CD4-positive, alpha-beta T cell (primary cell): ENCODE measurements around the gene EFR3B. TPM values are rescaled to one million over a fixed set of nuclear protein-coding genes. Genes with fewer than 3 reads are reported as not detected.

Source experiments
- ATAC-seq: fragments of 200-7000 bp; cut with Tn5 transposase; one replicate; pipeline ENCODE4 v1.10.0; 2022; ENCODE audit warnings: mild to moderate bottlenecking; ENCODE audit not compliant: poor library complexity
- CTCF ChIA-PET: fragments of 350-600 bp; sonication (Branson Sonifier 250); formaldehyde crosslinking; loops from one replicate; lab custom pipeline; 2021; ENCODE audit warnings: antibody characterized with exemption, inconsistent platforms; lab: Charles Lee
- POLR2A ChIA-PET: fragments of 350-600 bp; sonication (Branson Sonifier 250); formaldehyde crosslinking; loops from one replicate; lab custom pipeline; 2021; ENCODE audit warnings: antibody characterized with exemption, inconsistent platforms; lab: Charles Lee
- DNase-seq, 14 experiments: peaks; one replicate each; pipeline ENCODE4 v3.0.0-alpha.2; 2013 to 2020; ENCODE audit warnings: mixed read lengths in 2 of 14
- H3K27ac ChIP-seq, 2 donors: one replicate each; pipeline versions ENCODE4 v1.5.1 to v1.7.0; 2013; ENCODE audit warnings: low read length in 2 of 2, low read depth in 1 of 2, mild to moderate bottlenecking in 1 of 2
- H3K27me3 ChIP-seq, 2 experiments: 1 replicate in 1 of 2; 2 replicates in 1 of 2; pipeline versions ENCODE4 v1.6.1 to v1.7.0; 2013; ENCODE audit warnings: low read length in 2 of 2, control low read depth in 1 of 2, mild to moderate bottlenecking in 1 of 2, moderate library complexity in 1 of 2; ENCODE audit not compliant: insufficient read depth in 2 of 2, control insufficient read depth in 1 of 2
- H3K36me3 ChIP-seq: one replicate; pipeline ENCODE4 v1.6.1; 2013; ENCODE audit warnings: low read length, control low read depth; ENCODE audit not compliant: insufficient read depth
- H3K4me1 ChIP-seq: one replicate; pipeline ENCODE4 v1.6.1; 2013; ENCODE audit warnings: low read length, control low read depth; ENCODE audit not compliant: insufficient read depth
- H3K4me3 ChIP-seq: one replicate; pipeline ENCODE4 v1.5.1; 2013; ENCODE audit warnings: mild to moderate bottlenecking, low read length, moderate library complexity
- H3K9me3 ChIP-seq, 2 experiments: 1 replicate in 1 of 2; 2 replicates in 1 of 2; pipeline versions ENCODE4 v1.6.1 to v1.7.0; 2013; ENCODE audit warnings: low read length in 2 of 2, mild to moderate bottlenecking in 2 of 2, control low read depth in 1 of 2, moderate library complexity in 1 of 2; ENCODE audit not compliant: control insufficient read depth in 1 of 2, insufficient read depth in 1 of 2
- H3K27ac Mint-ChIP-seq: one replicate; pipeline ENCODE4 v1.8.0; 2020; ENCODE audit warnings: mixed read lengths
- H3K27me3 Mint-ChIP-seq: one replicate; pipeline ENCODE4 v1.8.0; 2021; ENCODE audit warnings: mixed read lengths
- H3K36me3 Mint-ChIP-seq: one replicate; pipeline ENCODE4 v1.8.0; 2021; ENCODE audit warnings: low read depth, mixed read lengths
- H3K4me1 Mint-ChIP-seq: one replicate; pipeline ENCODE4 v1.8.0; 2021; ENCODE audit warnings: low read depth, mixed read lengths
- H3K4me3 Mint-ChIP-seq: one replicate; pipeline ENCODE4 v1.8.0; 2020; ENCODE audit warnings: mild to moderate bottlenecking, mixed read lengths
- H3K9me3 Mint-ChIP-seq: one replicate; pipeline ENCODE4 v1.8.0; 2020; ENCODE audit warnings: mixed read lengths
- CTCF ChIP-seq: fragments of 200-600 bp; IDR thresholded peaks from one replicate; pipeline ENCODE4 v1.8.0; 2022; ENCODE audit warnings: antibody characterized with exemption, mild to moderate bottlenecking
- intact Hi-C, 2 experiments: fragments of 100-400 bp; cut with DNase I in 1 of 2; cut with micrococcal nuclease in 1 of 2; formaldehyde crosslinking; loops; one replicate each; pipeline versions ENCODE4 v1.15.1 to v1.9.0; 2023 to 2025; cut with DNase I, micrococcal nuclease
- total RNA-seq, 174 experiments: library from RNA in 2 of 174; stranded (reverse) in 2 of 174; gene quantifications; one replicate each; pipeline ENCODE4 v1.2.3 and lab custom pipeline; 2021 to 2026

Gene EFR3B
- total RNA-seq, 2 experiments from 2014 or later = 0.11 TPM; not detected in 1

- no peaks in the 10 kb centered on the region for H3K4me1 Mint-ChIP-seq
- no peaks in the 10 kb centered on the region for H3K9me3 Mint-ChIP-seq
- POLR2A ChIA-PET = no interaction called here
Observed at GRCh38 chr2:25074826-25075225, 33.0 kb downstream of the EFR3B start.

GRCh38 chr2:25076749-25077148, 34.9 kb downstream of the EFR3B start:
- Mint-ChIP-seq H3K9me3 (no peaks in the 10 kb centered on the region), H3K4me3 (no peak overlapping the region), H3K36me3 (no peaks in the 10 kb centered on the region), H3K4me1 (no peaks in the 10 kb centered on the region), H3K27me3 (peaks cover 14% of the 10 kb centered on the region), H3K27ac (no peak overlapping the region)
- intact Hi-C loops = no loop called here
- DNase-seq = no peak
- Histone ChIP-seq H3K27me3 (peaks cover under 1 to 3% of the 10 kb centered on the region in 2 experiments), H3K36me3 (no peaks in the 10 kb centered on the region), H3K4me1 (no peaks in the 10 kb centered on the region), H3K4me3 (no peak overlapping the region), H3K9me3 (no peaks in the 10 kb centered on the region), H3K27ac (no peak overlapping the region)
- no peak for TF ChIP-seq CTCF
- POLR2A ChIA-PET = no interaction called here
- no peak for ATAC-seq
- CTCF ChIA-PET = no interaction called here

More at GRCh38 chr2:25074826-25075225, 33.0 kb downstream of the EFR3B start:
- TF ChIP-seq CTCF = no peak
- no peak for DNase-seq
- no peak overlapping the region for H3K27ac ChIP-seq
- intact Hi-C loops = no loop called here
- H3K4me1 ChIP-seq = no peaks in the 10 kb centered on the region
- CTCF ChIA-PET = no interaction called here
- H3K36me3 ChIP-seq = no peaks in the 10 kb centered on the region
- no peaks in the 10 kb centered on the region for H3K36me3 Mint-ChIP-seq
- H3K9me3 ChIP-seq = no peaks in the 10 kb centered on the region
- ATAC-seq = no peak
- peaks cover 14% of the 10 kb centered on the region for H3K27me3 Mint-ChIP-seq
- no peak overlapping the region for H3K27ac Mint-ChIP-seq
- no peak overlapping the region for H3K4me3 ChIP-seq
- peaks cover 0 to 3% of the 10 kb centered on the region in 2 experiments for H3K27me3 ChIP-seq
- H3K4me3 Mint-ChIP-seq = no peak overlapping the region

GRCh38 chr2:25077789-25078169, 35.9 kb downstream of the EFR3B start:
- ChIA-PET POLR2A (no interaction called here), CTCF (no interaction called here)
- H3K27ac Mint-ChIP-seq = no peak overlapping the region
- no peaks in the 10 kb centered on the region for H3K36me3 Mint-ChIP-seq
- H3K4me1 ChIP-seq = no peaks in the 10 kb centered on the region
- no peak for TF ChIP-seq CTCF
- H3K4me3 Mint-ChIP-seq = no peak overlapping the region
- no peaks in the 10 kb centered on the region for H3K9me3 Mint-ChIP-seq
- H3K36me3 ChIP-seq = no peaks in the 10 kb centered on the region
- DNase-seq (no peak), ATAC-seq (no peak)
- H3K27me3 Mint-ChIP-seq = peaks cover 14% of the 10 kb centered on the region
- H3K27ac ChIP-seq = no peak overlapping the region
- no peaks in the 10 kb centered on the region for H3K9me3 ChIP-seq
- H3K4me1 Mint-ChIP-seq = no peaks in the 10 kb centered on the region
- intact Hi-C loops = no loop called here
- H3K27me3 ChIP-seq = peaks cover 3 to 7% of the 10 kb centered on the region in 2 experiments
- H3K4me3 ChIP-seq = no peak overlapping the region
